Loucy (cell line): Measurements from ENCODE around the gene KRTAP1-4.

ENCODE experiments used
- H2AFZ ChIP-seq: fragments of 200-600 bp; sonication (generic); 2 replicates; pipeline ENCODE4 v1.6.0; 2016; ENCODE audit warnings: antibody characterized with exemption, mild to moderate bottlenecking, low read length, moderate library complexity
- H3F3A ChIP-seq: fragments of 200-600 bp; 2 replicates; pipeline ENCODE4 v1.6.0; 2016; ENCODE audit warnings: antibody characterized with exemption, low read depth, mild to moderate bottlenecking
- H3K27me3 ChIP-seq: fragments of 200-600 bp; sonication (generic); 2 replicates; pipeline ENCODE4 v1.6.1; 2014; ENCODE audit warnings: low read length, mild to moderate bottlenecking; ENCODE audit not compliant: insufficient read depth, poor library complexity, severe bottlenecking
- H3K36me3 ChIP-seq: fragments of 200-600 bp; sonication (generic); 2 replicates; pipeline ENCODE4 v1.6.1; 2016; ENCODE audit warnings: low read length; ENCODE audit not compliant: insufficient read depth
- H3K4me1 ChIP-seq: fragments of 200-600 bp; sonication (generic); 2 replicates; pipeline ENCODE4 v1.5.1; 2014; ENCODE audit warnings: low read length, mild to moderate bottlenecking; ENCODE audit not compliant: insufficient read depth, poor library complexity, severe bottlenecking
- H3K4me2 ChIP-seq: fragments of 200-600 bp; sonication (generic); 2 replicates; pipeline ENCODE4 v1.6.0; 2014; ENCODE audit warnings: antibody characterized with exemption, low read length, low read depth, mild to moderate bottlenecking; ENCODE audit not compliant: poor library complexity, severe bottlenecking
- H3K4me3 ChIP-seq: fragments of 200-600 bp; sonication (generic); 2 replicates; pipeline ENCODE4 v1.5.1; 2014; ENCODE audit warnings: low read length, mild to moderate bottlenecking, mixed read lengths; ENCODE audit not compliant: poor library complexity, severe bottlenecking
- H3K79me2 ChIP-seq: fragments of 200-600 bp; sonication (generic); 2 replicates; pipeline ENCODE4 v1.6.1; 2014; ENCODE audit warnings: low read length; ENCODE audit not compliant: insufficient read depth
- H3K9ac ChIP-seq: fragments of 200-600 bp; sonication (generic); 2 replicates; pipeline ENCODE4 v1.6.0; 2014; ENCODE audit warnings: mild to moderate bottlenecking, low read depth, low read length, moderate library complexity; ENCODE audit not compliant: poor library complexity, severe bottlenecking
- H3K9me2 ChIP-seq: fragments of 200-600 bp; sonication (generic); replicated peaks from 2 replicates; pipeline ENCODE4 v1.6.1; 2016; ENCODE audit warnings: low read depth, low read length, mixed read lengths
- H3K9me3 ChIP-seq: fragments of 200-600 bp; sonication (generic); 2 replicates; pipeline ENCODE4 v1.6.1; 2014; ENCODE audit warnings: mild to moderate bottlenecking, antibody characterized with exemption, low read length, low read depth; ENCODE audit not compliant: insufficient read depth
- H4K20me1 ChIP-seq: fragments of 200-600 bp; sonication (generic); 2 replicates; pipeline ENCODE4 v1.6.0; 2014; ENCODE audit warnings: antibody characterized with exemption, low read length, mild to moderate bottlenecking; ENCODE audit not compliant: insufficient read depth, poor library complexity, severe bottlenecking
- CTCF ChIP-seq: fragments of 200-600 bp; sonication (generic); conservative IDR thresholded peaks from 2 replicates; pipeline ENCODE4 v1.5.1; 2014; ENCODE audit warnings: mild to moderate bottlenecking, antibody characterized with exemption, low read length
- EZH2phosphoT487 ChIP-seq: fragments of 200-600 bp; IDR thresholded peaks from 2 replicates; pipeline ENCODE4 v1.6.1; 2018; ENCODE audit warnings: antibody characterized with exemption, mild to moderate bottlenecking, moderate library complexity, borderline replicate concordance

Gene KRTAP1-4

GRCh38 chr17:41071606-41072360 lies 41.8 kb upstream of the KRTAP1-4 start:
- no peaks in the 10 kb centered on the region for H3K9me2 ChIP-seq
- H2AFZ ChIP-seq = peak overlapping the region; percentile 69; the same call in 1 of the 2 replicates
- H3K9ac ChIP-seq = no peak overlapping the region
- H3K36me3 ChIP-seq = no peaks in the 10 kb centered on the region
- H3K79me2 ChIP-seq = no peaks in the 10 kb centered on the region
- no peaks in the 10 kb centered on the region for H3F3A ChIP-seq
- no peaks in the 10 kb centered on the region for H4K20me1 ChIP-seq
- no peaks in the 10 kb centered on the region for H3K9me3 ChIP-seq
- no peak overlapping the region for H3K4me2 ChIP-seq
- H3K4me1 ChIP-seq = peaks cover 8% of the 10 kb centered on the region
- no peak overlapping the region for H3K4me3 ChIP-seq
- H3K27me3 ChIP-seq = no peaks in the 10 kb centered on the region
- TF ChIP-seq CTCF (no peak), EZH2phosphoT487 (no peak)

- Histone ChIP-seq H2AFZ (no peak overlapping the region), H4K20me1 (no peaks in the 10 kb centered on the region), H3F3A (no peaks in the 10 kb centered on the region), H3K4me1 (peaks cover 8% of the 10 kb centered on the region), H3K9me3 (no peaks in the 10 kb centered on the region), H3K36me3 (no peaks in the 10 kb centered on the region), H3K9me2 (no peaks in the 10 kb centered on the region), H3K4me3 (no peak overlapping the region), H3K4me2 (no peak overlapping the region), H3K9ac (no peak overlapping the region), H3K27me3 (no peaks in the 10 kb centered on the region), H3K79me2 (no peaks in the 10 kb centered on the region)
- no peak for TF ChIP-seq EZH2phosphoT487
- no peak for TF ChIP-seq CTCF
Measured at GRCh38 chr17:41069031-41069430, 39.0 kb upstream of the KRTAP1-4 start.

- Histone ChIP-seq H3K4me3 (no peak overlapping the region), H4K20me1 (no peaks in the 10 kb centered on the region), H3K36me3 (no peaks in the 10 kb centered on the region), H3F3A (no peaks in the 10 kb centered on the region), H3K9me3 (no peaks in the 10 kb centered on the region), H3K9ac (no peak overlapping the region), H3K4me1 (peaks cover 8% of the 10 kb centered on the region), H3K27me3 (no peaks in the 10 kb centered on the region), H3K79me2 (no peaks in the 10 kb centered on the region), H2AFZ (no peak overlapping the region), H3K9me2 (no peaks in the 10 kb centered on the region), H3K4me2 (no peak overlapping the region)
- TF ChIP-seq CTCF (no peak), EZH2phosphoT487 (no peak)
Measured at GRCh38 chr17:41067281-41067680, 37.3 kb upstream of the KRTAP1-4 start.
